ENCODE results near the gene SLC4A1AP.

DNA sequence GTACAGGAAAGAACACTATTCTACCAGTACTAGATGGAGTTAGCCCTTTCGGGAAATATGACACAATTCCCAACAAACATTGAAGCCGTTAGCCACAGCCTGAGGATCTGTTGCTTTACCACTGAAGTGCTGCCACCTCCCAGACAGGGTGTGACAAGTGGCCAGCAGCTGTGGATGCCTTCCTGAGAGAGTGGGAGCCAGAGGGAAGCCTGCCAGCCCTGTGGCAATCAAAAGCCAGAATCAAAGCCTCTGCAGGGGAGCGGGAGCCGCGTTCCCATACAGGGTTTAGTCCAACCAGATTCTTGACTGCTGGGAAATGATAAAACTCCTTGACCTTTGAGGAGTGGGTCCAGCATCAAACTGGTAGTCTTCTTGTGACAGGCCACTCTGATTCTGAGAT lies 38.0 kb downstream of the SLC4A1AP start:
- TF ChIP-seq FOXK2 (IDR thresholded peaks at IDR 0.05) (no peak), ARNT (IDR thresholded peaks at IDR 0.05) (no peak), NFRKB (IDR thresholded peaks at IDR 0.05) (no peak), BHLHE40 (IDR thresholded peaks at IDR 0.05; ENCODE audit: borderline replicate concordance) (no peak), FOXM1 (IDR thresholded peaks at IDR 0.05; ENCODE audit: borderline replicate concordance) (no peak)
